ENCODE results near the gene SAMD11. TPM values are rescaled to one million over a fixed set of nuclear protein-coding genes. Genes with fewer than 3 reads are reported as not detected.

Gene SAMD11
- total and polyA plus RNA-seq, 2 experiments from 2014 or later: 32.2 to 146 TPM

DNA sequence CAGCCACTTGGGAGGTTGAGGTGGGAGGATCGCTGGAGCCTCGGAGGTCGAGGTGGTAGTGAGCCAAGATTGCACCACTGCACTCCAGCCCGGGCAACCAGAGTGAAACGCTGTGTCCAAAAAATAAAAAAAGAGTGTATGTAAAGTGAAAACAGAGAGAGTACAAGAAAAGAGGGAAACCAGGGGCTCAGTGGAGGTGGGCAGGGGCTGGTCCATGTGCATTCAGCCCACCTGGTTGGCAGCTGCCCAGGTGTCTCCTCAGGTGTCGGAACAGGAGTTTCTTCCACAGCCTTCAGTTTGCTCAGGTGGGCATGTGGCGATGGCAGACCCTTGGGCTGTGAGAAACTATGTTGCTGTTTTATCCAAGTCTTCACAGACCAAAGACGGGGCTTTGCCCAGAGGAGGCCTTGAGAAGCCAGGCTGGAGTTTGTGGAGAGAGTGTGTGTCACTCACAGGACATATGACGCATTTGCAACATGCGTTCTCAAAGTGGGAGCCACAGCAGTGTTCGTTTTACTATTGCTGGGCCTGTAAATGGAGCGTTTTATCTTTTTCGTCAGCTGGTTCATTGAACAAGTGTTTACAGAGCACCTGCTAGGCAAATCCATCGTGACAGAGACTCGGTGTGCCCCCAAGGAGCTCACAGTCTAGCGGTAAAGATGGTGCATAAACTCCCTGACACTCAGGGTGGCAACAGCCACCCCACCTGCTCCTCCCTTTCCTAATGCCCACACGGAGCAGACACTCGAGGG lies 22.4 kb upstream of the SAMD11 start:
- Histone ChIP-seq H3K27me3 (peaks cover 38% of the 10 kb centered on the region), H3K4me3 (no peak overlapping the region), H3K9me3 (ENCODE audit: low read depth) (no peaks in the 10 kb centered on the region), H3K27ac (no peak overlapping the region), H3K36me3 (no peaks in the 10 kb centered on the region), H3K4me1 (ENCODE audit: low read depth) (peaks cover 5% of the 10 kb centered on the region)
- TF ChIP-seq, protein P1, sequence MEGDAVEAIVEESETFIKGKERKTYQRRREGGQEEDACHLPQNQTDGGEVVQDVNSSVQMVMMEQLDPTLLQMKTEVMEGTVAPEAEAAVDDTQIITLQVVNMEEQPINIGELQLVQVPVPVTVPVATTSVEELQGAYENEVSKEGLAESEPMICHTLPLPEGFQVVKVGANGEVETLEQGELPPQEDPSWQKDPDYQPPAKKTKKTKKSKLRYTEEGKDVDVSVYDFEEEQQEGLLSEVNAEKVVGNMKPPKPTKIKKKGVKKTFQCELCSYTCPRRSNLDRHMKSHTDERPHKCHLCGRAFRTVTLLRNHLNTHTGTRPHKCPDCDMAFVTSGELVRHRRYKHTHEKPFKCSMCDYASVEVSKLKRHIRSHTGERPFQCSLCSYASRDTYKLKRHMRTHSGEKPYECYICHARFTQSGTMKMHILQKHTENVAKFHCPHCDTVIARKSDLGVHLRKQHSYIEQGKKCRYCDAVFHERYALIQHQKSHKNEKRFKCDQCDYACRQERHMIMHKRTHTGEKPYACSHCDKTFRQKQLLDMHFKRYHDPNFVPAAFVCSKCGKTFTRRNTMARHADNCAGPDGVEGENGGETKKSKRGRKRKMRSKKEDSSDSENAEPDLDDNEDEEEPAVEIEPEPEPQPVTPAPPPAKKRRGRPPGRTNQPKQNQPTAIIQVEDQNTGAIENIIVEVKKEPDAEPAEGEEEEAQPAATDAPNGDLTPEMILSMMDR (IDR thresholded peaks at IDR 0.05; ENCODE audit: low read depth, low read length): no peak
- no peak for DNase-seq (ENCODE audit: low read depth in 1 of 2, low spot score in 1 of 2)

DNA sequence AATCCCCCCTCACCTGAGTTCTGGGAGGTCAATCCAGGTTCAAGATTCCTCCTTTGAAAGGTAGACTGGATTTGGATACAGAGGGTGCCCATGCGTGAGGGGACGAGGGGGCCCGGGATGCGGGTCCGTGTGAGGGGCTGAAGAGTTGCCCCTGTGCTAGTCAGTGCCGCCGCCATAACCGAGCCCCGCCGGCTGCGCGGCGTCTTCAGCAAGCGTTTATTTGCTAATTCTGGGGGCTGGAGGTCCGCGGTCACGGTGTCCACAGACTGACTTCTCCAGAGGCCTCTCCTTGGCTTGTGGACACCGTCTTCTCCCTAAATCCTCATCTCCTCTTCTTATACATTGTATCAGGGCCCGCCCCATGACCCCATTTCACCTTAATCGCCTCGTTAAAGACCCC lies 20.9 kb upstream of the SAMD11 start:
- Histone ChIP-seq H3K4me1 (ENCODE audit: low read depth) (peaks cover 12% of the 10 kb centered on the region), H3K27me3 (peaks cover 28% of the 10 kb centered on the region), H3K9me3 (ENCODE audit: low read depth) (no peaks in the 10 kb centered on the region), H3K4me3 (no peak overlapping the region), H3K27ac (no peak overlapping the region), H3K36me3 (no peaks in the 10 kb centered on the region)
- DNase-seq (ENCODE audit: low read depth in 1 of 2, low spot score in 1 of 2): no peak
- TF ChIP-seq, protein P1 (IDR thresholded peaks at IDR 0.05; ENCODE audit: low read depth, low read length): no peak

DNA sequence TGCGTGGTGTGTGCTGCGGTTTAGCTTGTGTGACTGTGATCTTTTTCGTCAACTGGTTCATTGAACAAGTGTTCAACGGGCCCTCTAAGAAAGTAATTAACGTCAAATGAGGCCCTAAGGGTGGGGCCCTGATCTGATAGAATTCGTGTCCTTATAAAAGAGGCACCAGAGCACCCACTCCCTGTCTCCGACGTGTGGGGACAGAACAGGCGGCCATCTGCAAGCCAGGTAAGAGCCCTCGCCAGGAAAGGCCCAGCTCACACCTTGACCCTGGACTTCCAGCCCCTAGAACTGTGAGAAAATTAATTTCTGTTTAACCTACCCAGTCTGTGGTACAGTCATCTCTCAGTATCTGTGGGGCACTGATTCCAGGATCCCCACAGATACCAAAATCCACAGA lies 20.4 kb upstream of the SAMD11 start:
- no peak for DNase-seq (ENCODE audit: low read depth in 1 of 2, low spot score in 1 of 2)
- H3K27me3 ChIP-seq: peaks cover 23% of the 10 kb centered on the region
- H3K4me1 ChIP-seq (ENCODE audit: low read depth): peaks cover 12% of the 10 kb centered on the region
- no peaks in the 10 kb centered on the region for H3K9me3 ChIP-seq (ENCODE audit: low read depth)
- TF ChIP-seq, protein P1 (IDR thresholded peaks at IDR 0.05; ENCODE audit: low read depth, low read length): no peak
- no peak overlapping the region for H3K27ac ChIP-seq
- no peaks in the 10 kb centered on the region for H3K36me3 ChIP-seq
- H3K4me3 ChIP-seq: no peak overlapping the region

DNA sequence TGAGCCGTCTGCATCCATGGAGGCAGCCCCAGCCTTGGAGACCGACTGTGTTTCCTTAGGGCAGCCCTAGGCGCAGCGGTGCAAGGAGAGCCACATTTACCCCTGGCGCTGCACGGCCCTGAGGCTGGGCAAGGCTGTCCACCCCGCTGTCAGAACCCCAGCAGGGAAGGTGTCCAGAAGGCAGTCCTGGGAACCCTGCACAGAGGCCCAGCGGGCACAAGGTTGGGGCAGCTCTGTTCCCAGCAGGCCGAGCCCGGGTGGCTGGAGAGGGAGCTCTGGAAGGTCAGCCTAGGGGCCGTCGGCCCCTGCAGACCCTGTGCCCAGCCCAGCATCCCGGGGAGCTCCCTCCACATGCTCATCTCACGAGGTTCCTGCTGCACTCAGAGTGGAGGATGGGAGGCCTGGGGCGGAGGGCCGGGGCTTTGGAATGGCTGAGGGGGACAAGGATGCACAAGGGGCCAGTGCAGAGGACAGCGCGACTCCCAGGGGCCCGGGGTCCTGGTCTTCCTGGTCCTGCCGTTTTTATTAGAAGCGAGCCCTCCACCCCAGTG lies 19.9 kb upstream of the SAMD11 start:
- Histone ChIP-seq H3K27me3 (peaks cover 19% of the 10 kb centered on the region), H3K4me1 (ENCODE audit: low read depth) (peaks cover 12% of the 10 kb centered on the region), H3K36me3 (no peaks in the 10 kb centered on the region), H3K9me3 (ENCODE audit: low read depth) (no peaks in the 10 kb centered on the region), H3K4me3 (peak overlapping the region; percentile 30), H3K27ac (no peak overlapping the region)
- DNase-seq (ENCODE audit: low read depth in 1 of 2, low spot score in 1 of 2): no peak
- TF ChIP-seq, protein P1 (IDR thresholded peaks at IDR 0.05; ENCODE audit: low read depth, low read length): no peak

DNA sequence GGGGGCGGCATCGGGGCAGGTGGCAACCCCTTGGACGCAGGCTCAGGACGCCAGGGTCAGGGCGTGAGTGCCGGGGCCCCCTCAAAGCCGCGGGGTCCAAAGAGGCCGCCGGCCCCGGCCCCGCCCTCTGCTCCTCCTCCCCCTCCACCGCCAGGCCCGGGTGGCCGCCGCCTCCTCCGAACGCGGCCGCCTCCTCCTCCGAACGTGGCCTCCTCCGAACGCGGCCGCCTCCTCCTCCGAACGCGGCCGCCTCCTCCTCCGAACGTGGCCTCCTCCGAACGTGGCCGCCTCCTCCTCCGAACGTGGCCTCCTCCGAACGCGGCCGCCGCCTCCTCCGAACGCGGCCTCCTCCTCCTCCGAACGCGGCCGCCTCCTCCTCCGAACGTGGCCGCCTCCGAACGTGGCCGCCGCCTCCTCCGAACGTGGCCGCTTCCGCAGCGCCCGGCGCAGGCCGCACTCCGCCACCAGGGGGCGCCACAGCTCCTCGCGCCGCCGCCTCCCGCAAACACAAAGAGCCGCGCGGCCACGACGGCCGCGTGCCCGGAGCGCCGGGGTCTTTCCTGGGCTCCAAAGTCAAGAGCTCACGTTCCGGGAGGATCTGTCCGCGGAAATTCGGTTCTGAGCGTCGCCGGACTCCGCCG lies 19.3 kb upstream of the SAMD11 start:
- Histone ChIP-seq H3K9me3 (ENCODE audit: low read depth) (no peaks in the 10 kb centered on the region), H3K36me3 (no peaks in the 10 kb centered on the region), H3K4me3 (peak overlapping the region; percentile 30), H3K4me1 (ENCODE audit: low read depth) (peaks cover 12% of the 10 kb centered on the region), H3K27ac (no peak overlapping the region), H3K27me3 (peaks cover 15% of the 10 kb centered on the region)
- TF ChIP-seq, protein P1 (IDR thresholded peaks at IDR 0.05; ENCODE audit: low read depth, low read length): peak; percentile 66
- DNase-seq (ENCODE audit: low read depth in 1 of 2, low spot score in 1 of 2): peak; percentile 79 to 92
